Stimulated activated CD4-positive, alpha-beta T cell treated with anti-CD3 and anti-CD28 coated beads, Interleukin-4, amount 100 ng/mL, for 4 hours (primary cell): Measurements from ENCODE around the gene OIT3.

Source experiments
- DNase-seq, 2 experiments: peaks; one replicate each; pipeline ENCODE4 v3.0.0-alpha.2; 2020

Gene OIT3

DNA sequence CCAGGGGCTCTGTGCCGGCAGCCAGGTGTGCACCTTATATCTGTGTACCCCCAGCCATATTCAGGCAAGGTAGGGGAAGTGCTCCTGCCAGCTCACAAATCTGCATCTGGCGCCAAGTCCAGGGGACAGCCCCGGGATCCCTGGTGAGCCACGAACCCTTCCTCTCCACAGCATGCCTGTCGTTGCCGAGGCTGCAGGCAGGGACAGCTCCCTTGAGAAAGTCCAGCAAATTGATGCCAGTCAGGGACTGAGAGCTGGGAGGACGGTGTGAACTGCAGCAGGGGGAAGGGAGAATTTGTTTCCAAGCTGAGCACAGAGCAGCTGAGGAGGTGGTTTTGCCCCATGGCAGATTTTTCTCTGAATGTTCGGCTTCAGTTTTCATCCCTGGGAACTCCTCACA is 60.1 kb downstream of the OIT3 start:
- DNase-seq, result no peak

- no peak for DNase-seq
Observed at GRCh38 chr10:72954230-72954595, 60.7 kb downstream of the OIT3 start.

DNA sequence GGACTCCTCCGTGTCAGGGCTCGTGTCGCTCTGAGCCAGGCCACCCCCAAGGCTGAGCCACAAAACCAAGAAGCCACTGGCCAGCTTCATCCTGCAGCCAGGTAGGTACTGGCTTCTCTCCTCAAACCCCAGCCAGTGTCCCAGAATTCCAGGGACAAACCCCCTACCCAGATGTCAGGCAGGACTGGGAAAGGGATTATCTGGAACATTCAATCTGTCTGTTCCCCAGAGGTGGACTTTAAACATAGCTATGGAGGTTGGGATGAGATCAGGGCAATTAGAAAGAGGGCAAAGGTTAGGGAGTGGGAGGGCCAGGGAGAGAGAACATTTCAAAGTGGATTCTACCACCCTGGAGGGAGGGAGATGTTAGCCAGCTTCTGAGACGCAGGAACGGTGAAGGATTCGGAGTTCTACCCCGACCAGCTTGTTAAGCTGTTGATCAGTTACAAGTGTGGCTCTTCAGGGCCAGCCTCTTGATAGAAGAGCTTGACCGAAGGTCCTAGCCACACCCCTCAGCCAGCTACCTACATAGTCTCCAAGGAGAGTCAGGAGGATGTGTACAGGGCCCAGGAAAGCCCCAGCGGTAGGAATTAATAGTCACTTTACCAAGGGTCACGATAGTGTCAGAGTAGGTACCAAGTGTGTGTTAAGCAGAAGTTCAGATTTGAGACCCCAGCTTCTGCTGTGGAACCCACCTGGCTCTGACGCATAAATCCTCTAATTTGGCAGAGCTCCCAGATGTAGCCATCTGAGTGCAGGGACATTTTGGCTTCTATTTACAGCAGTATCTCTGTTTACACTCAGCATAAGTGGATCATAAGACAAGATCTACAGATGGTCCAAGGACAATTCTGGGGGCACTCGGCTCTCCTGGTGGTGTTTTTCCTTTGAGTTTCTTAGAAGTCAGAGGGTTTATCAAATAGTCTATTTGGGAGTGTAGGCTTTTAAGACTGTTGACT is 61.3 kb downstream of the OIT3 start, which contains the start of gene PLA2G12B:
Gene PLA2G12B, minus strand, starts transcription at position 211 of the 959 bp plus-strand sequence. Its CDS starts 121 bp downstream, at position 90.
- no peak for DNase-seq

- no peak for DNase-seq
Observed at GRCh38 chr10:72956001-72956400, 62.5 kb downstream of the OIT3 start.

- DNase-seq, result no peak
Observed at GRCh38 chr10:72976886-72977285, 83.3 kb downstream of the OIT3 start.

- DNase-seq, result no peak
Observed at GRCh38 chr10:72979709-72980108, 86.2 kb downstream of the OIT3 start.

- DNase-seq, result no peak
Observed at GRCh38 chr10:72980348-72980747, 86.8 kb downstream of the OIT3 start.

GRCh38 chr10:72981028-72981881 is 87.7 kb downstream of the OIT3 start:
- no peak for DNase-seq

GRCh38 chr10:72981882-72982529 is 88.5 kb downstream of the OIT3 start:
- no peak for DNase-seq
